ENCODE data around the gene CCNF. TPM values are rescaled to one million over a fixed set of nuclear protein-coding genes. Genes with fewer than 3 reads are reported as not detected.

The CCNF gene
- total RNA-seq, 4 donors from 2014 or later = 0.27 to 2.1 (median 0.82) TPM

DNA sequence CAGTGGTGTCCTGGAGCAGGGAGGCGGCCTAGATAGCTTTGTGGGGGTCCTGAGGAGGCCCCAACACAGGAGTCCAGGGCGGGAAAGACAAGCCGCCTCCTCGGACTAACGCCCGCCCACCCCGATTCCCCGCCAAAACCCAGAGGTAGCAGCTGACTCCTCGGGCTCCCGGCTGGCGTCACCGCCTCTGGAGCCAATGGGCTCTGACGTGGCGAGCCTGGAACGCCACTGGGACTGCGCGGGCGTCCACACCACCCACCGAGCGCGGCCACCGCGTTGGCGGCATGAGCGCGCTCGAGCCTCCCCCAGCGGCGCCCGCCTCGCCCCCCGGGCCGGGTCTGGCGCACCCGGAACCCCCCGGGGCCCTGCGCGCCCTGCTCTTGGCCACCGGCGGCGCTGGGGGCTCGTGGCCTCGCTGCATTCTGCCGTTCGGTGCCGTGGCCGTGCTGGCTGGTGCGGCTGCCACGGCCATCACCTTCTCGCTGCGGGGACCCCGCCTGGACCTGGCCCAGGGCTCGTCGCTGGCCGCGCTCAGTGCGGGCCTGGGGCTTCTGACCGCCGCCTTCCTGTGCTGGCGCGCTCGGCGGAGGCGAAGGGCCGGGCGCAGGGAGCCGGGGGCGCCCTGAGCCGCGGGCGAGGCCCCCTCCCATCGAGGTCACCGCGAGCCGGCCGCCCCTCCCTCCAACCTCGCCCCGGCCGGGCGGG, 38.4 kb downstream of the CCNF start:
- Histone ChIP-seq H3K9me3 (no peaks in the 10 kb centered on the region), H3K4me3 (peak overlapping the region; percentile 32 to 67), H3K27me3 (peaks cover 57% of the 10 kb centered on the region), H3K36me3 (no peaks in the 10 kb centered on the region), H3K4me1 (peaks cover 0 to 48% (median 30%) of the 10 kb centered on the region in 3 donors), H3K27ac (peak overlapping the region in 3 of 4 donors; percentile 3 to 71 (median 61))
- ATAC-seq = peak; percentile 91
- WGBS, 2 donors (ENCODE audit: low coverage in 1 of 2) = 0% methylated on average over 11 of the region's 80 CpGs; no CpG with 5 or more reads in 1 of the 2 donors
- peak; percentile 35 for TF ChIP-seq POLR2AphosphoS5 (IDR thresholded peaks at IDR 0.05)
- peak in 3 of 4 experiments; percentile 7 to 35 (median 25) for TF ChIP-seq CTCF (IDR thresholded peaks at IDR 0.05)
- TF ChIP-seq EP300 (IDR thresholded peaks at IDR 0.05) = no peak
- peak; percentile 45 to 60 for TF ChIP-seq POLR2A (IDR thresholded peaks at IDR 0.05)

DNA sequence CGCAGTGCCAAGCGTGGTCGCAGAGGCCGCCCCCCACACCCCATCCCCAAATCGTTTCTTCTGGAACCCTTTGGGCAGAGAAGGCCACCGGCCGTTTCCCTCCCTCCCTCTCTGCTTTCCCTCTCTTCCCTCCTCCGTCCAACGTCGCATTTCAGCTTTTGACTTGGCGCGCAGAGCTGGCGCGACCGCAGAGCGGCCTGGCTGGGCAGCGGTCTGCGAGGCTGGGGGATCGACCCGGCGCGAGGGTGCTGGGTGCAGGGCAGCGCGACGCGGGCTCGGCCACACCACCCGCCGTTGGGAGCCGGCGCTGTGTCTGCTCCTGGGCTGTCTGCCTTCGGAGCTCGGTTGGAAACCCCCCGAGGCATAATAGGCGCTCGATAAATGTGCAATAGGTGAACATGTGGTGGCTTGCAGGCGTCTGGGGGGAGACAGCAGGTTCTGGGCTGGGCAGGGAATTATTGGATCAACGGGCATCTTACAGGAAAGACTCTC, 39.0 kb downstream of the CCNF start:
- no peaks in the 10 kb centered on the region for H3K36me3 ChIP-seq
- WGBS, 2 donors (ENCODE audit: low coverage in 1 of 2) = 0% methylated on average over 4 of the region's 38 CpGs; no CpG with 5 or more reads in 1 of the 2 donors
- TF ChIP-seq POLR2A (IDR thresholded peaks at IDR 0.05) (no peak), EP300 (IDR thresholded peaks at IDR 0.05) (no peak), CTCF (IDR thresholded peaks at IDR 0.05) (no peak), POLR2AphosphoS5 (IDR thresholded peaks at IDR 0.05) (no peak)
- peaks cover 0 to 54% (median 32%) of the 10 kb centered on the region in 3 donors for H3K4me1 ChIP-seq
- no peak for ATAC-seq
- H3K9me3 ChIP-seq = no peaks in the 10 kb centered on the region
- peak overlapping the region in 2 of 4 donors; percentile 3 to 71 for H3K27ac ChIP-seq
- peaks cover 63% of the 10 kb centered on the region for H3K27me3 ChIP-seq
- H3K4me3 ChIP-seq = peak overlapping the region; percentile 32 to 67

- H3K27me3 ChIP-seq = peaks cover 67% of the 10 kb centered on the region
- no peaks in the 10 kb centered on the region for H3K9me3 ChIP-seq
- no peak overlapping the region for H3K27ac ChIP-seq
- H3K36me3 ChIP-seq = no peaks in the 10 kb centered on the region
- peak overlapping the region in 1 of 2 donors; percentile 67 for H3K4me3 ChIP-seq
- H3K4me1 ChIP-seq = peaks cover 0 to 60% (median 36%) of the 10 kb centered on the region in 3 donors
- WGBS, 2 donors (ENCODE audit: low coverage in 1 of 2) = no CpG with 5 or more reads among the region's 14 CpGs
- ATAC-seq = no peak
- TF ChIP-seq POLR2A (IDR thresholded peaks at IDR 0.05) (no peak), CTCF (IDR thresholded peaks at IDR 0.05) (no peak), POLR2AphosphoS5 (IDR thresholded peaks at IDR 0.05) (no peak), EP300 (IDR thresholded peaks at IDR 0.05) (no peak)
These were observed 39.6 kb downstream of the CCNF start for GRCh38 chr16:2468725-2469398.

DNA sequence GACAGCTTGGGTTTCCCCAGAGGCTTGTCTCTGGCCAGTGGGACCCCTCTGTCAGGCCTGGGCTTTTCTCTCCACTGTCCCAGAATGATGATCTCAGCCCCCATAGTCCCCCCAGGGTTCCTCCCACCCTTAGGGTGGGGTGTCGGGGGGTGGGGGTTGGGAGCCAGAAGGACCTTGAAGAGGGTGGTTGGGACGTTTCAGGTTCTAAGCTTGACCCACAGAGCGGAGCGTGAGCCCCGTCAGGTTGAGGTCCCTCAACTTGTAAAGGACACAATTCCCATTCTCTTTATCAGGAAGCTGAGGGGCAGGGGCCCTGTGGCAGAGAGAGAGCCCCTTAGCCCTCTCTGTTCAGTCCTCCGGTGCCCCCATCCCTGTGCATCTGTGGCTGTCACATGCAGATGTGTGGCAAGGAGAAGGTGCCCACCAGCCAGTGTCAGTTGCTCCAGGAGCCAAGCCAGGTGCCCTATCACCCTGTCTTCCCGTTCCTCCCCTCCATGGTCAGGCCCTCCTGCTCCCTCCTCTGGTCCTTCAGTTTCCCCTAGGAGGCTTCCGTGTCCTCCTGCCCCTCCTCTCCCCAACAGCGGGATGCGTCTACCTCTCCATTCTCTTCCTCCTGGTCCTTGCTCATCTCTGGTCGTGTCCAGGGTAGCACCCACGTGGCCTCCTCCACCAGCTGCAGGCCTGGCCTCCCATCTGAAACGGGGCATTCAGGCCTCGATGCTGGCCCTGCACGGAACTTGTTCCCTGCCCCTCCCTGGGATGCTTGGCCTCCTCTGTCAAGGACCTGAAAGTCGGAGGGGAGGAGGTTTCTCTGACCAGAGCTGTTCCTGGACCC, 40.4 kb downstream of the CCNF start:
- Histone ChIP-seq H3K27ac (no peak overlapping the region), H3K4me1 (peaks cover 0 to 68% (median 39%) of the 10 kb centered on the region in 3 donors), H3K9me3 (no peaks in the 10 kb centered on the region), H3K4me3 (no peak overlapping the region), H3K36me3 (no peaks in the 10 kb centered on the region), H3K27me3 (peaks cover 67% of the 10 kb centered on the region)
- ATAC-seq = no peak
- WGBS, 2 donors (ENCODE audit: low coverage in 1 of 2) = 52 to 67% methylated on average over 2 to 4 of the region's 16 CpGs
- TF ChIP-seq POLR2AphosphoS5 (IDR thresholded peaks at IDR 0.05) (no peak), CTCF (IDR thresholded peaks at IDR 0.05) (no peak), EP300 (IDR thresholded peaks at IDR 0.05) (no peak), POLR2A (IDR thresholded peaks at IDR 0.05) (no peak)
